IMR-90 (cell line): ENCODE data around the gene TEPSIN.

Experiments used
- BHLHE40 ChIP-seq: fragments of 150-350 bp; IDR thresholded peaks from 2 replicates; pipeline ENCODE4 v1.6.1; 2016; ENCODE audit warnings: mild to moderate bottlenecking, low read depth, low read length
- CEBPB ChIP-seq: IDR thresholded peaks from 2 replicates; pipeline ENCODE4 v1.6.1; 2012; ENCODE audit warnings: low read depth, low read length, improper control_type of control experiment
- CTCF ChIP-seq: conservative IDR thresholded peaks from 2 replicates; pipeline ENCODE4 v1.5.1; 2012; ENCODE audit warnings: mild to moderate bottlenecking, low read depth, low read length, improper control_type of control experiment
- FOS ChIP-seq: fragments of 150-350 bp; IDR thresholded peaks from 2 replicates; pipeline ENCODE4 v1.6.1; 2016; ENCODE audit warnings: low read depth, low read length
- POLR2A ChIP-seq: IDR thresholded peaks from 2 replicates; pipeline ENCODE4 v1.6.1; 2012; ENCODE audit warnings: mild to moderate bottlenecking, low read depth, low read length
- SMC3 ChIP-seq: fragments of 150-350 bp; IDR thresholded peaks from 2 replicates; pipeline ENCODE4 v1.6.1; 2016; ENCODE audit warnings: low read depth, mild to moderate bottlenecking, antibody characterized with exemption, low read length, moderate library complexity
- TF ChIP-seq, protein P1 (sequence below): fragments of 150-350 bp; IDR thresholded peaks from 2 replicates; pipeline ENCODE4 v1.6.1; 2017; ENCODE audit warnings: mild to moderate bottlenecking, antibody characterized with exemption, low read length, low read depth

GRCh38 chr17:81212365-81212764 lies 26.5 kb downstream of the TEPSIN start:
- TF ChIP-seq CTCF = no peak
- no peak for TF ChIP-seq CEBPB
- TF ChIP-seq FOS = no peak
- no peak for TF ChIP-seq POLR2A
- TF ChIP-seq, protein P1, sequence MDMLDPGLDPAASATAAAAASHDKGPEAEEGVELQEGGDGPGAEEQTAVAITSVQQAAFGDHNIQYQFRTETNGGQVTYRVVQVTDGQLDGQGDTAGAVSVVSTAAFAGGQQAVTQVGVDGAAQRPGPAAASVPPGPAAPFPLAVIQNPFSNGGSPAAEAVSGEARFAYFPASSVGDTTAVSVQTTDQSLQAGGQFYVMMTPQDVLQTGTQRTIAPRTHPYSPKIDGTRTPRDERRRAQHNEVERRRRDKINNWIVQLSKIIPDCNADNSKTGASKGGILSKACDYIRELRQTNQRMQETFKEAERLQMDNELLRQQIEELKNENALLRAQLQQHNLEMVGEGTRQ = no peak
- TF ChIP-seq SMC3 = no peak
- TF ChIP-seq BHLHE40 = no peak
